NB4 (cell line): ENCODE results near the gene CTIF.

Experiments used
- DNase-seq: peaks from one replicate; pipeline ENCODE4 v3.0.0; 2010; ENCODE audit warnings: low read depth
- H3K4me3 ChIP-seq: one replicate; pipeline ENCODE4 v1.5.1; 2011; ENCODE audit warnings: mild to moderate bottlenecking, low read depth, low read length, moderate library complexity
- MYC ChIP-seq: IDR thresholded peaks from 2 replicates; pipeline ENCODE4 v1.6.1; 2011; ENCODE audit warnings: low read depth, low read length
- POLR2A ChIP-seq: IDR thresholded peaks from 2 replicates; pipeline ENCODE4 v1.6.1; 2011; ENCODE audit warnings: mild to moderate bottlenecking; ENCODE audit not compliant: insufficient read length; ENCODE audit errors: extremely low read depth
- TF ChIP-seq, protein P1 (sequence below): IDR thresholded peaks from one replicate; pipeline ENCODE4 v1.5.1; 2012; ENCODE audit warnings: low read depth, low read length
- TF ChIP-seq, protein P2 (sequence below): IDR thresholded peaks from 2 replicates; pipeline ENCODE4 v1.6.1; 2011; ENCODE audit warnings: low read depth, low read length

The CTIF gene

DNA sequence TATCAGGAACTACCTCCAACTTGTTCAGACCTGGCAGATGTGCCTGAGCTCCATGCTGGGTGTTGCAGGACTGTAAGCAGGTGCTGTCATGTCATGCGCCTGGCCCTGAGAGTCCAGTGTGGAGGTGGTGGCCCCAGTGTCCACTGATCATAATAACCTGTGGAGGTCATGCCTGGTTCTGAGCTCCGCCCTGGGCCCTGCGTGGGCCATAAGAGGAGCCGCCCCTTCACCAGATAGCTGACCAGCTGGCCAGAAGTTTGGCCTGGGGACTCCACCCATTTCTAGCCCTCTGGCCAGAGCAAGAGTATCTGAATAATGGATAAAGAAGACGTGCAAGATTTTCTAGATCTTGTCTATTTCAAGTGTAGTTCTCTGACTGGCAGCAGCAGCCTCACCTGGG, 72.4 kb downstream of the CTIF start:
- no peak for TF ChIP-seq POLR2A
- no peak for TF ChIP-seq MYC
- TF ChIP-seq, protein P1, sequence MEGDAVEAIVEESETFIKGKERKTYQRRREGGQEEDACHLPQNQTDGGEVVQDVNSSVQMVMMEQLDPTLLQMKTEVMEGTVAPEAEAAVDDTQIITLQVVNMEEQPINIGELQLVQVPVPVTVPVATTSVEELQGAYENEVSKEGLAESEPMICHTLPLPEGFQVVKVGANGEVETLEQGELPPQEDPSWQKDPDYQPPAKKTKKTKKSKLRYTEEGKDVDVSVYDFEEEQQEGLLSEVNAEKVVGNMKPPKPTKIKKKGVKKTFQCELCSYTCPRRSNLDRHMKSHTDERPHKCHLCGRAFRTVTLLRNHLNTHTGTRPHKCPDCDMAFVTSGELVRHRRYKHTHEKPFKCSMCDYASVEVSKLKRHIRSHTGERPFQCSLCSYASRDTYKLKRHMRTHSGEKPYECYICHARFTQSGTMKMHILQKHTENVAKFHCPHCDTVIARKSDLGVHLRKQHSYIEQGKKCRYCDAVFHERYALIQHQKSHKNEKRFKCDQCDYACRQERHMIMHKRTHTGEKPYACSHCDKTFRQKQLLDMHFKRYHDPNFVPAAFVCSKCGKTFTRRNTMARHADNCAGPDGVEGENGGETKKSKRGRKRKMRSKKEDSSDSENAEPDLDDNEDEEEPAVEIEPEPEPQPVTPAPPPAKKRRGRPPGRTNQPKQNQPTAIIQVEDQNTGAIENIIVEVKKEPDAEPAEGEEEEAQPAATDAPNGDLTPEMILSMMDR, result no peak
- TF ChIP-seq, protein P2, sequence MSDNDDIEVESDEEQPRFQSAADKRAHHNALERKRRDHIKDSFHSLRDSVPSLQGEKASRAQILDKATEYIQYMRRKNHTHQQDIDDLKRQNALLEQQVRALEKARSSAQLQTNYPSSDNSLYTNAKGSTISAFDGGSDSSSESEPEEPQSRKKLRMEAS, result no peak
- H3K4me3 ChIP-seq, result no peak overlapping the region
- no peak for DNase-seq

DNA sequence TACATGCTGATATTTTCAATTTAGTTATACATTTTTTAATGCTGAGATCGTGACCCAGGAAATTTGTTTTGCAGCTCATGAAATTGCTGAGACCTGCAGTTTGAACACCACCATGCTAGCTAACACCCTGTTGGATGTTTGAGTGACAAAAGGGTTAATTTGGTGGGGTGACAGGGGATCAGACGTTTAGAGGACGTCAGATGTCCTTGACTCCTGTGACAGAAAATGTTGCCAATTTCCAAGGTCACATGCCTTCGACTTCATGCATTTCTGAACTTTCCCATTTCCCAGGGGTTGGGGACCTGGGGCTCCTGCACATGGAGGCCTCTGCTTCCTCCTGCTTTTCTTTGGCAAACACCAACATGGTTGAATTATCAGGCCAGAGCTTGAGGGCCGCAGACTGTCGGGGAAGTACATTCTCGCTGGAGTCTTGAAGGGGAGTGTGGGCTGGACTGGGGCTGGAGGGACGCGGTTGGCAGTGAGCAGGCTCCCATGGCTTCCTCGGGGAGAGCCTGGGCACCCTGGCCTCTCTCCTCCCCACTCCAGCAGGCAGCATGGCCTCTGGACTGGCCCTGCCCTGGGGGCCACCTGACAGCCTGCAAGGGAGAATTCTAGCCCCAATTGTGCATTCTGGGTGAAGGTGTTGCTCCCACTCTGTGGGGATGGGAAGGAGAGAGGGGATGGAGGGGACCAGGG, 73.1 kb downstream of the CTIF start:
- TF ChIP-seq, protein P2, result no peak
- TF ChIP-seq POLR2A, result no peak
- TF ChIP-seq, protein P1, result no peak
- no peak for DNase-seq

DNA sequence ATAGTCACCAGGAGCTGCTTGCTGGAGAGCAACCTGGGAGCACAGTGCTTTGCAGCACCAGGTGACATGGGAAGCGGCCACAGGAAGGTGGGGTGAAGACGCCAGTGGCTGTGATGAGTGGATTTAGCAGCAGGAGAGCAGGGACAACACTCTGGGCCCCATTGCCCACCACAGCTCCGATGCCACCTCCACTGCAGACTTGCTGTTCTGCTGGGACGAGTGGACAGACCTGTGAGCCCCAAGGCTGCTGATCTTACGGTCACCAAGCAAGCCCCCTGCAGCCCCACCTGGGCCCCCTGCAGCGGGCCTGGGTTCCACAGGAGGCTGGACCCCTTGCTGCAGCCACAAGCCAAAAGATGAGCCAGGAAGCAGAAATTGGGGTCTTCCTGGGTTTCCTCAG, 73.7 kb downstream of the CTIF start:
- no peak overlapping the region for H3K4me3 ChIP-seq
- TF ChIP-seq, protein P1, result no peak
- TF ChIP-seq MYC (no peak), POLR2A (no peak)
- TF ChIP-seq, protein P2, result no peak
- no peak for DNase-seq

More for the DNA sequence above, 73.1 kb downstream of the CTIF start:
- no peak overlapping the region for H3K4me3 ChIP-seq

DNA sequence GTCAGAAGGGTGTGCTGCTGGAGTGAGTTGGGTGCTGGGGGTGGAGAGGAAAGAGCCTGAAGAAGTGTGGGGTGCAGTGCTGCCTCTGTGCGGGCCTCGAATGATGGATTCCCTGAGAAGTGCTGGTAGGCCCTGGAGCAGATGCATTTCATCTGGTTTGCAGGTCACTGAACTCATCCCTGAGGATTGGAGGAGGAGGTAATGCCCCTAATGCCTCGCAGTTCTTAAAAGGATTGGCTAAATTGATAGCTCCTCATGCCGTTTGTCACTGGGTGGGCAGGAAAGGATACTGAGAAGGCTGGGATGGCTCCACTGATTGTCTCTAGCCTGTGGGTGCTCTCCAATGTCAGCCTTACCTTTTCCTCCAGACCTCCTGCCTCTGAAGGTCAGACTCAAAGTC, 74.1 kb downstream of the CTIF start:
- no peak for DNase-seq
- TF ChIP-seq POLR2A, result no peak
- TF ChIP-seq, protein P1, result no peak
- TF ChIP-seq, protein P2, result no peak
- no peak for TF ChIP-seq MYC
- no peak overlapping the region for H3K4me3 ChIP-seq

DNA sequence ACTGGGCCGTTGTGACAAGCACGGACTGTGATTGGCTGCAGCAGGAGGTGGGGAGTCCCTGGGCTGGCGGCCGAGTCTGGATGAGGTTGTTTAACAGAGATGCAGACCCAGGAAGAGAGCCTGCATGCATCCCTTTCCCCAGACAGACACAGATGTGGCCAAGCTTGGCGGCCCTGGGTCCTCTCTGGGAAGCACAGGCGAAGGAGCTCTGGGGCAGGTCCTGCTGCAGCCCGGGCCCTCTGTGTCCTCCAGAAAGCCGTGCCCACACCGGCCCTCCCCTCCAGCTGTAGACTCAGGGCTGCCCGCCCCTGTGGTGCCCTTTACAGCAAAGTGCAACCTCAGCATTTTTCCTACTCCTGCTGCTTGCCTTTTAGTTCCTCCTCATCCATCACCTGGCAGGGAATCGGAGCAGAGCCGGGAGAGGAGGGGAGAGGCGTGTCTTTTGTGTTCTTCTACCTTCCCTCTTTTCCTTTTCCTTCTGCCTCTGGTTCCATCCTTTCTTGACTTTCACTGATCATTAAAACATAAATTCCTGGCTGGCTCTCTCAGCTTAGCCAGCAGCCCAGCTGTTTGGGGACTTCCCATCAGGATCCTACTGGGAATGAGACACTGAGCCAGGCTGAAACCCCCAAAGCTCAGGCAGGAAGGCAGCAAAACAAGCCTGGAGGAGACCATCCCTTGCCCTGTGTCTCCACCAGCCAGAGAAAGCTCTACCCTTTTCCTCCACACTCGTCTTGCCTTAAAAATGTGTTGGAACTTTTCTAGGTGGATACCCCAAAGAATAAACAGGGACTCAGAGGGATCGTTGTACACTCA, 75.0 kb downstream of the CTIF start:
- no peak for DNase-seq
- H3K4me3 ChIP-seq, result no peak overlapping the region
- no peak for TF ChIP-seq MYC
- no peak for TF ChIP-seq POLR2A
- TF ChIP-seq, protein P1, result no peak
- TF ChIP-seq, protein P2, result no peak
